Hepatocyte (in vitro differentiated cells): ENCODE results near the gene KPNA3. TPM values are rescaled to one million over a fixed set of nuclear protein-coding genes. Genes with fewer than 3 reads are reported as not detected.

Experiments used
- DNase-seq: peaks from one replicate; pipeline ENCODE4 v3.0.0-alpha.2; 2016; ENCODE audit warnings: low spot score
- H2AFZ ChIP-seq: fragments of 200-600 bp; sonication (generic); 2 replicates; pipeline ENCODE4 v1.6.0; 2016; ENCODE audit warnings: antibody characterized with exemption, mild to moderate bottlenecking
- H3K27ac ChIP-seq: fragments of 200-600 bp; sonication (generic); 2 replicates; pipeline ENCODE4 v1.5.1; 2016; ENCODE audit warnings: mild to moderate bottlenecking
- H3K27me3 ChIP-seq: fragments of 200-600 bp; sonication (generic); 2 replicates; pipeline ENCODE4 v1.6.1; 2016
- H3K36me3 ChIP-seq: fragments of 200-600 bp; sonication (generic); replicated peaks from 2 replicates; pipeline ENCODE4 v1.5.1; 2016; ENCODE audit warnings: low read depth; ENCODE audit not compliant: insufficient read depth
- H3K4me1 ChIP-seq: fragments of 200-600 bp; sonication (generic); 2 replicates; pipeline ENCODE4 v1.5.1; 2016; ENCODE audit warnings: mild to moderate bottlenecking, moderate library complexity; ENCODE audit not compliant: insufficient read depth
- H3K4me2 ChIP-seq: fragments of 200-600 bp; sonication (generic); 2 replicates; pipeline ENCODE4 v1.6.0; 2016
- H3K4me3 ChIP-seq: fragments of 200-600 bp; sonication (generic); 2 replicates; pipeline ENCODE4 v1.5.1; 2016; ENCODE audit warnings: mild to moderate bottlenecking
- H3K79me2 ChIP-seq: fragments of 200-600 bp; sonication (generic); 2 replicates; pipeline ENCODE4 v1.6.0; 2017; ENCODE audit warnings: mild to moderate bottlenecking
- H3K9me2 ChIP-seq: fragments of 200-600 bp; sonication (generic); replicated peaks from 2 replicates; pipeline ENCODE4 v1.6.0; 2017; ENCODE audit warnings: mild to moderate bottlenecking; ENCODE audit not compliant: insufficient read depth
- H3K9me3 ChIP-seq: fragments of 200-600 bp; sonication (generic); 2 replicates; pipeline ENCODE4 v1.5.1; 2016; ENCODE audit warnings: low read depth, mild to moderate bottlenecking
- H4K20me1 ChIP-seq: fragments of 200-600 bp; sonication (generic); 2 replicates; pipeline ENCODE4 v1.6.0; 2016; ENCODE audit warnings: mild to moderate bottlenecking; ENCODE audit not compliant: insufficient read depth, poor library complexity, severe bottlenecking
- CTCF ChIP-seq: fragments of 200-600 bp; sonication (generic); IDR thresholded peaks from 2 replicates; pipeline ENCODE4 v1.5.1; 2016; ENCODE audit warnings: antibody characterized with exemption, mild to moderate bottlenecking; ENCODE audit not compliant: poor library complexity
- EZH2 ChIP-seq: fragments of 200-600 bp; sonication (generic); IDR thresholded peaks from 2 replicates; pipeline ENCODE4 v1.6.1; 2016; ENCODE audit warnings: antibody characterized with exemption, mild to moderate bottlenecking, borderline replicate concordance
- EZH2phosphoT487 ChIP-seq: fragments of 200-600 bp; sonication (generic); IDR thresholded peaks from one replicate; pipeline ENCODE4 v1.6.1; 2018; ENCODE audit warnings: antibody characterized with exemption, mild to moderate bottlenecking, low read depth, moderate library complexity; ENCODE audit not compliant: unreplicated experiment, severe bottlenecking
- WGBS: methylation state at CpG from one replicate; pipeline ENCODE4 v1.1.6; 2016; ENCODE audit warnings: low lambda C conversion rate; ENCODE audit errors: missing lambda C conversion rate; 5-methylcytosine and 5-hydroxymethylcytosine counted together
- polyA plus RNA-seq: library from polyadenylated mRNA; unstranded; fragments of >200 nt; fragmentation: Nextera tagmentation; extraction: Ambion mirVana; gene quantifications from 2 replicates; pipeline ENCODE4 v1.2.1, GENCODE V29; 2016
- total RNA-seq: library from RNA; depleted of rRNA; stranded (reverse); fragments of >200 nt; gene quantifications from 2 replicates; pipeline ENCODE4 v1.2.3, GENCODE V29; 2014

KPNA3 gene
- total and polyA plus RNA-seq, 2 experiments from 2014 or later = 41.1 to 61.8 TPM

DNA sequence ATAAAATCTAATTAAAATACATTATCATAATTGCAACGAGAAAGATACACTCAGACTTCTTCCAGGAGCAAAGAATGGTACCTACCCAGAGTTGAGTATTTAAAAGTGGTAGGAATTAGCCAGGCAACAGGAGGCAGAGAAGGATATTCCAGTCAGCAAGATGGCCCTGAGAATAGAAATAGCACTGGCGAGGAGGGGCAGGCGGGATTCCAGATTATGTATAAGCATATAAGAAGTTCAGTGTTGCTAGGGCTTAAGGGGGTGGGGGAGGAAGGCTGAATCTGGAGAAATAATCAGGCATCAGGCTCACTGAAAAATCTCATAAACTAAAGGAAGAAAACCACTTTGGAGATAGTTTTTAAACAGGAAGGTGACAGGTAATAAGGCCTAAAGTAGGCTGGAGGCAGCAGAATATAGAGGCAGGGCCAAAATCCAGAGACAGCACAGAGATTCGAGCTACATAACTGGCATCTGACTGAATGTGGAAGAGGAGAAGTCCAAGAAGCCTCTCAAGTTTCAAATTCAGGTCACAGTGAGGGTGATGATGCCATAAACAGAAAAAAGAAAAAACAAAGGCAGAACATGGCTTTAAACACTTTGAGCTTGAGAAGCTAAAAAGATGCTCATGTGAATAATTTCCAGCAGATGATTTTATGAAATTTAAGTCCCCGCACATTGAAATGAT is 7.5 kb downstream of the KPNA3 start:
- Histone ChIP-seq H3K9me3 (no peaks in the 10 kb centered on the region), H3K27me3 (no peaks in the 10 kb centered on the region), H4K20me1 (peaks cover 84% of the 10 kb centered on the region), H3K4me3 (no peak overlapping the region), H3K79me2 (peaks cover 98% of the 10 kb centered on the region), H3K9me2 (no peaks in the 10 kb centered on the region), H3K4me2 (no peak overlapping the region), H2AFZ (no peak overlapping the region), H3K36me3 (no peaks in the 10 kb centered on the region), H3K4me1 (peaks cover 14% of the 10 kb centered on the region), H3K27ac (no peak overlapping the region)
- TF ChIP-seq EZH2phosphoT487 (no peak), EZH2 (no peak), CTCF (no peak)
- WGBS = 92% methylated on average over 5 of the region's 5 CpGs
- no peak for DNase-seq

GRCh38 chr13:49783865-49784264 is 8.6 kb downstream of the KPNA3 start:
- Histone ChIP-seq H2AFZ (no peak overlapping the region), H3K36me3 (no peaks in the 10 kb centered on the region), H3K27me3 (no peaks in the 10 kb centered on the region), H3K79me2 (peaks cover 98% of the 10 kb centered on the region), H4K20me1 (peaks cover 79% of the 10 kb centered on the region), H3K27ac (no peak overlapping the region), H3K4me1 (peaks cover 6% of the 10 kb centered on the region), H3K4me2 (no peak overlapping the region), H3K4me3 (no peak overlapping the region), H3K9me2 (no peaks in the 10 kb centered on the region), H3K9me3 (no peaks in the 10 kb centered on the region)
- 98% methylated on average over 4 of the region's 4 CpGs for WGBS
- DNase-seq = no peak
- TF ChIP-seq EZH2phosphoT487 (no peak), EZH2 (no peak), CTCF (no peak)

GRCh38 chr13:49782784-49783183 is 9.7 kb downstream of the KPNA3 start:
- H3K9me3 ChIP-seq = no peaks in the 10 kb centered on the region
- 100% methylated on average over 2 of the region's 2 CpGs for WGBS
- no peak overlapping the region for H3K27ac ChIP-seq
- no peak overlapping the region for H3K4me2 ChIP-seq
- H3K9me2 ChIP-seq = no peaks in the 10 kb centered on the region
- peaks cover 83% of the 10 kb centered on the region for H4K20me1 ChIP-seq
- H3K36me3 ChIP-seq = no peaks in the 10 kb centered on the region
- peaks cover 6% of the 10 kb centered on the region for H3K4me1 ChIP-seq
- H2AFZ ChIP-seq = no peak overlapping the region
- TF ChIP-seq CTCF = no peak
- no peak for TF ChIP-seq EZH2
- TF ChIP-seq EZH2phosphoT487 = no peak
- H3K27me3 ChIP-seq = no peaks in the 10 kb centered on the region
- H3K79me2 ChIP-seq = peaks cover 97% of the 10 kb centered on the region
- DNase-seq = no peak
- H3K4me3 ChIP-seq = no peak overlapping the region
